HG03097 (cell line): ENCODE data around the gene CSRP1.
A peak's percentile ranks its signal among the peaks of the same experiment; 100 is the strongest.

ENCODE experiments used
- ATAC-seq: cut with Tn5 transposase; IDR thresholded peaks from one replicate; pipeline ENCODE4 v1.9.1; 2021; ENCODE audit not compliant: unreplicated experiment, low FRiP score

Gene CSRP1

GRCh38 chr1:201459775-201460174 lies 47.1 kb downstream of the CSRP1 start:
- ATAC-seq: no peak

GRCh38 chr1:201459052-201459451 lies 47.9 kb downstream of the CSRP1 start:
- no peak for ATAC-seq

GRCh38 chr1:201457508-201457960 lies 49.4 kb downstream of the CSRP1 start:
- ATAC-seq: no peak

- ATAC-seq: no peak
Observed at GRCh38 chr1:201456499-201457309, 50.2 kb downstream of the CSRP1 start.

- no peak for ATAC-seq
Observed at GRCh38 chr1:201455098-201455497, 51.8 kb downstream of the CSRP1 start.

- ATAC-seq: no peak
Observed at GRCh38 chr1:201454608-201455007, 52.3 kb downstream of the CSRP1 start.

GRCh38 chr1:201452866-201453265 lies 54.1 kb downstream of the CSRP1 start:
- no peak for ATAC-seq

GRCh38 chr1:201450721-201451291 lies 56.1 kb downstream of the CSRP1 start:
- ATAC-seq: no peak

- no peak for ATAC-seq
Observed at GRCh38 chr1:201448990-201449389, 57.9 kb downstream of the CSRP1 start.

GRCh38 chr1:201447903-201448871 lies 58.7 kb downstream of the CSRP1 start:
- ATAC-seq: peak; percentile 62

- no peak for ATAC-seq
Observed at GRCh38 chr1:201445310-201445709, 61.6 kb downstream of the CSRP1 start.

- ATAC-seq: no peak
Observed at GRCh38 chr1:201444792-201445191, 62.1 kb downstream of the CSRP1 start.

GRCh38 chr1:201443747-201444146 lies 63.2 kb downstream of the CSRP1 start:
- ATAC-seq: no peak

GRCh38 chr1:201436969-201437368 lies 70.0 kb downstream of the CSRP1 start:
- no peak for ATAC-seq

- no peak for ATAC-seq
Observed at GRCh38 chr1:201436393-201436792, 70.5 kb downstream of the CSRP1 start.

GRCh38 chr1:201434266-201434665 lies 72.7 kb downstream of the CSRP1 start:
- no peak for ATAC-seq

GRCh38 chr1:201433609-201434008 lies 73.3 kb downstream of the CSRP1 start:
- no peak for ATAC-seq
